Activated CD8-positive, alpha-beta memory T cell treated with anti-CD3 and anti-CD28 coated beads for 48 hours (primary cell): ENCODE data around the gene TXNDC17.
"Not testable (repeated sequence)": the region's sequence is repeated elsewhere in the genome, so short reads cannot be mapped to it uniquely, and the experiment has no call there.

ENCODE experiments used
- DNase-seq, 3 experiments: peaks; one replicate each; pipeline ENCODE4 v3.0.0-alpha.2; 2020; ENCODE audit warnings: low read depth in 2 of 3, low spot score in 2 of 3

The TXNDC17 gene

GRCh38 chr17:6682339-6682738, 41.5 kb downstream of the TXNDC17 start:
- no peak for DNase-seq

DNA sequence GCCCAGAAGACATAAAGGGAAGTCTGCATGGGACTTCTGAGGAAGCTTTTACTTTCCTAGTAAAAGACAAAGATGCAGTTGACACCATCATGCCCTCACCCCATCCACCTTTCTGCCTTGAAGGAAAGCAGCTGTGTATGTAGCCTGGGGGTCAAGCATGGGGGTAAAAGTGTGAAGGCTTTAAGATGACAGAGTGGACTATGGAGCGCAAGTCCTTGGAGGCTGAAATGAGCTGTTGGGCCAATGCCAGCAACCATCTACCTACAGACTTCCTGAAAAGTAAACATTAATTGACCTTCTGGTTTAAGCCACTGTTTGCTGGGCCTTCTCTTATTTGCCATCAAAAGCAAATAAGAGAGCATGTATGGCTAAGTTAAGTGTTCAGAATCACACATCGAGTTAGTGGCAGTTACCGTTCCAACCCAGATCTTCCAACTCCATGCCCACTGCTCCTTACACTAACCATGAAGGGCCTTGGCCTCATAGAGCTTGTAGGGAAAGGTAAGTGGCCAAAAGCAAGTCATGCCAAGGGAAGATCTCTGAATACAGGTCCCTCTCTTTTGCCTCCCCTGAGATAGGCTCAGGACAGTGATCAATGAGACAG, 42.3 kb downstream of the TXNDC17 start:
- DNase-seq, result no peak

DNA sequence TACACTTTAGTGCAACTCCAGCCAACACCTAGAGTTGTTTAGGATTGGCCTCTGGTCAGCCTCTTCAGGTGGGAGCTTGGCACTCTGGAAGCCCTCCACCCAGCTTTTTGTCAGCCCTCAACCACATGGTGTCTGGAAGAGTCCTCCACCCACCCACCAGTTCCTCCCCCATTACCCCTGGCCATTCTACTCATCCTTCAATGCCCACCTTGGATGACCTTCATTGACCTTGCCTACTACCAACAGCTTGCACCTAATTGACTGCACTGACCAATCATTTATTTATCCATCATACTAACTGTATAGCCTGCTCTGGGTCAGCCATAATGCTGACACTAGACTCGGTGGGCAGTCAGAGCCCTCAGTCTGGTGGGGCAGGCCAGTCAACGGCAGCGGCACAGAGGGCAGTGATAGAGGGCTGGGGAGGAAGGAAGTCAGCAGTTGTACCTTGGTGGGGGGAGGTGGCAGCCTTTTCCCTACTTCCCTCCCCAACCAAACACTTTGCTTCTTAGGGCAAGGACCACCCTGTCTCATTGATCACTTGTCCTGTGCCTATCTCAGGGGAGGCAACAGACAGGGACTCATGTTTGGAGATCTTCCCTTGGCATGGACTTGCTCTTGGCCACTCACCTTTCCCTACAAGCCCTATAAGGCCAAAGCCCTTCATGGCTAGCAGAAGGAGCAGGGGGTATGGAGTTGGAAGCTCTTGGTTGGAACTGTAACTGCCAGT, 43.0 kb downstream of the TXNDC17 start:
- no peak for DNase-seq

- no peak for DNase-seq
These were observed 43.6 kb downstream of the TXNDC17 start for GRCh38 chr17:6684460-6684783.

- no peak for DNase-seq
These were observed 44.3 kb downstream of the TXNDC17 start for GRCh38 chr17:6684881-6685767.

DNA sequence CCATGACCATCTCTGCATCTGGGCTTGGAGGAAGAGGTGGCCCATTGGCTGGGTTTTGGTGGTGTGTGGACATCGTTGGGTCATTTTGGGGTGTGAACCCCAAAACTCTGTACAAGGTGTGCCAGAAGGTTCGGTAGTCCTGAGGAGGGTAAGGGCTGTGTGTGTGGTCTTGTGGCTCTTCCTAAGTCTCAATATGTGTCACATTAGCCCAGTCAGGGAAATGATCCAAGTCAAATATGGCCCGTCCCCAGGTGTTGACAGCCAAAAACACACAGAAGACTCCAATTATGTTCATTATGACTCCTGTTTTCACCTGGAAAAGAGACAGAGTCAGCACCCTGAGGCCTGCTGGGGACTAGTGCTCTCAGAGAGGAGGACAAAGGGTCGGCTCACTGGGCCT, 45.2 kb downstream of the TXNDC17 start:
- no peak for DNase-seq

GRCh38 chr17:6688944-6689343, 48.1 kb downstream of the TXNDC17 start:
- no peak for DNase-seq

GRCh38 chr17:6690641-6691040, 49.8 kb downstream of the TXNDC17 start:
- DNase-seq, result no peak

DNA sequence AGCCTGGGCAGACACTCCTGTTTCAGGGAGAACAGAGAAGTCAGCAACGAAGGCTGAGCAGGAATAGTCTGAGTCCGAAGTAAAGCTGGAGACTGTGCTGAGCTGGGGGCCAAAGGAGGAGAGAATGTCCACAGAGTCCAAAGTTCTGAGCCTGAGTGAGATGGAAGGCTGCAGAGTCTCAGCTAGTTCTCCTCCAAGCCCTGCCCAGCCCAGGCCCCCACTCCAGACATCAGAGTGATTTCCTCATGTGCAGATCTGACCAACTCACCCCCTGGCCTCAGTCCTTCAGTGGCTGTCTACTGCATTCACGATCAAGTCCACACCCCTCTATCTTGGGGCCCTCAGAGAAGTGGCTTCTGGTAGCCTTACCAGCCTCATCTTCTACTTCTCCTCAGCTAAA, 50.7 kb downstream of the TXNDC17 start:
- DNase-seq, result no peak

DNA sequence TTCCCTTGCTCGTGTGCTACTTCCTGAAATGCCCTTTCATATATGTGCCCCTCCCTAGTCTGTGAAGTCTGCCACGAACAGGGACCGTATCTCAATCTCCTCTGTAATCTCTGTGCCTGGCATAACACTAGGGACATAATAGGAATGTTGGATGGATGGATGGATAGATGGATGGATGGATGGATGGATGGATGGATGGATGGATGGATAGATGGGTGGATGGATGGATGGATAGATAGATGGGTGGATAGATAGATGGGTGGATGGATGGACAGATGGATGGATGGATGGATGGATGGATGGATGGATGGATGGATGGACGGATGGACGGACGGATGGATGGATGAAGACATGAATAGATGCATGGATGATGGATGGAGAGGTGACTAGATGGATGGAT, 51.1 kb downstream of the TXNDC17 start:
- not testable (repeated sequence) for DNase-seq
